ENCODE data around the gene RILPL1. TPM values are rescaled to one million over a fixed set of nuclear protein-coding genes. Genes with fewer than 3 reads are reported as not detected.
A peak's percentile ranks its signal among the peaks of the same experiment; 100 is the strongest.

The RILPL1 gene
- total and polyA plus RNA-seq, 7 donors = 1.4 to 30.5 (median 12.1) TPM

GRCh38 chr12:123478069-123478468 lies 55.5 kb downstream of the RILPL1 start:
- Histone ChIP-seq H3K27me3 (no peaks in the 10 kb centered on the region), H3K9me3 (no peaks in the 10 kb centered on the region), H3K4me1 (no peaks in the 10 kb centered on the region), H3K27ac (peak overlapping the region in 1 of 4 donors; percentile 28), H3K36me3 (peaks cover 0 to 50% (median 10%) of the 10 kb centered on the region in 4 donors), H3K4me3 (no peak overlapping the region)
- DNase-seq = no peak
- intact Hi-C loops (cut with DNase I) = no loop called here
- WGBS, 2 donors = 91 to 93% methylated on average over 11 of the region's 11 CpGs
- no peak for TF ChIP-seq POLR2AphosphoS5 (IDR thresholded peaks at IDR 0.05)
- TF ChIP-seq, protein P1, sequence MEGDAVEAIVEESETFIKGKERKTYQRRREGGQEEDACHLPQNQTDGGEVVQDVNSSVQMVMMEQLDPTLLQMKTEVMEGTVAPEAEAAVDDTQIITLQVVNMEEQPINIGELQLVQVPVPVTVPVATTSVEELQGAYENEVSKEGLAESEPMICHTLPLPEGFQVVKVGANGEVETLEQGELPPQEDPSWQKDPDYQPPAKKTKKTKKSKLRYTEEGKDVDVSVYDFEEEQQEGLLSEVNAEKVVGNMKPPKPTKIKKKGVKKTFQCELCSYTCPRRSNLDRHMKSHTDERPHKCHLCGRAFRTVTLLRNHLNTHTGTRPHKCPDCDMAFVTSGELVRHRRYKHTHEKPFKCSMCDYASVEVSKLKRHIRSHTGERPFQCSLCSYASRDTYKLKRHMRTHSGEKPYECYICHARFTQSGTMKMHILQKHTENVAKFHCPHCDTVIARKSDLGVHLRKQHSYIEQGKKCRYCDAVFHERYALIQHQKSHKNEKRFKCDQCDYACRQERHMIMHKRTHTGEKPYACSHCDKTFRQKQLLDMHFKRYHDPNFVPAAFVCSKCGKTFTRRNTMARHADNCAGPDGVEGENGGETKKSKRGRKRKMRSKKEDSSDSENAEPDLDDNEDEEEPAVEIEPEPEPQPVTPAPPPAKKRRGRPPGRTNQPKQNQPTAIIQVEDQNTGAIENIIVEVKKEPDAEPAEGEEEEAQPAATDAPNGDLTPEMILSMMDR (IDR thresholded peaks at IDR 0.05) = no peak
- no peak for TF ChIP-seq EP300 (IDR thresholded peaks at IDR 0.05)
- no peak for TF ChIP-seq POLR2A (IDR thresholded peaks at IDR 0.05)

GRCh38 chr12:123475246-123475703 lies 58.2 kb downstream of the RILPL1 start:
- Histone ChIP-seq H3K4me1 (no peaks in the 10 kb centered on the region), H3K27me3 (no peaks in the 10 kb centered on the region), H3K9me3 (no peaks in the 10 kb centered on the region), H3K27ac (peak overlapping the region in 1 of 4 donors; percentile 39), H3K36me3 (peaks cover 5 to 72% (median 27%) of the 10 kb centered on the region in 4 donors), H3K4me3 (no peak overlapping the region)
- 86 to 94% methylated on average over 15 of the region's 15 CpGs for WGBS, 2 donors
- TF ChIP-seq EP300 (IDR thresholded peaks at IDR 0.05) (no peak), POLR2AphosphoS5 (IDR thresholded peaks at IDR 0.05) (no peak), POLR2A (IDR thresholded peaks at IDR 0.05) (no peak)
- intact Hi-C loops (cut with DNase I) = no loop called here
- DNase-seq = no peak

- H3K9me3 ChIP-seq = no peaks in the 10 kb centered on the region
- intact Hi-C loops (cut with DNase I) = no loop called here
- H3K4me3 ChIP-seq = no peak overlapping the region
- H3K36me3 ChIP-seq = peaks cover 5 to 76% (median 27%) of the 10 kb centered on the region in 4 donors
- H3K27me3 ChIP-seq = no peaks in the 10 kb centered on the region
- peak overlapping the region in 1 of 4 donors; percentile 39 for H3K27ac ChIP-seq
- H3K4me1 ChIP-seq = no peaks in the 10 kb centered on the region
- no peak for DNase-seq
- TF ChIP-seq, protein P1 (IDR thresholded peaks at IDR 0.05) = no peak
- no peak for TF ChIP-seq POLR2A (IDR thresholded peaks at IDR 0.05)
- TF ChIP-seq POLR2AphosphoS5 (IDR thresholded peaks at IDR 0.05) = no peak
- 84 to 90% methylated on average over 13 of the region's 13 CpGs for WGBS, 2 donors
Observed at GRCh38 chr12:123474485-123475245, 58.9 kb downstream of the RILPL1 start.

DNA sequence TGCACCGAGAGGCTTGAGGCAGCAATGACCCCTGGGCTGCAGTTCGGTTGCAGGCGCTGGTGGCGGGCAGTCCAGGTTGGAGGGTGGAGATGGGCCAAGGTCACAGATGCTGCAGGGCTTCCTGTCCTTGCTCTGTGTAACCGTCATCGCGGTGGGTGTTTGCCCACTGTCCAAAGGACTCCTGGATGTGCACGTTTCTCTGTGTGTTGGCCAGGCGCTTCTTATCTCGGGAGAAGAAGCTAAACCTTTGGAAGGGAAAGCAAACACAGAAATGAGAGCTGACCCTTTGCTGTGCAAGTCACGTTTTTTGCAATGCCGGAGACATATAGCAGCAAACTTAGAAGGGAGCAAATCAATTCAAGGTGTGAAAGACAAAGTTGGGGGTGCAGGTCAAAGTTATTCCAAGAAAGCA lies 61.1 kb downstream of the RILPL1 start:
- DNase-seq = no peak
- 92 to 93% methylated on average over 12 of the region's 12 CpGs for WGBS, 2 donors
- no peak overlapping the region for H3K4me3 ChIP-seq
- H3K4me1 ChIP-seq = no peaks in the 10 kb centered on the region
- peaks cover 5 to 72% (median 24%) of the 10 kb centered on the region in 4 donors for H3K36me3 ChIP-seq
- no peak overlapping the region for H3K27ac ChIP-seq
- no peaks in the 10 kb centered on the region for H3K27me3 ChIP-seq
- intact Hi-C loops (cut with DNase I) = no loop called here
- TF ChIP-seq, protein P1 (IDR thresholded peaks at IDR 0.05) = no peak
- TF ChIP-seq EP300 (IDR thresholded peaks at IDR 0.05) (no peak), POLR2A (IDR thresholded peaks at IDR 0.05) (no peak), POLR2AphosphoS5 (IDR thresholded peaks at IDR 0.05) (no peak)
- no peaks in the 10 kb centered on the region for H3K9me3 ChIP-seq

DNA sequence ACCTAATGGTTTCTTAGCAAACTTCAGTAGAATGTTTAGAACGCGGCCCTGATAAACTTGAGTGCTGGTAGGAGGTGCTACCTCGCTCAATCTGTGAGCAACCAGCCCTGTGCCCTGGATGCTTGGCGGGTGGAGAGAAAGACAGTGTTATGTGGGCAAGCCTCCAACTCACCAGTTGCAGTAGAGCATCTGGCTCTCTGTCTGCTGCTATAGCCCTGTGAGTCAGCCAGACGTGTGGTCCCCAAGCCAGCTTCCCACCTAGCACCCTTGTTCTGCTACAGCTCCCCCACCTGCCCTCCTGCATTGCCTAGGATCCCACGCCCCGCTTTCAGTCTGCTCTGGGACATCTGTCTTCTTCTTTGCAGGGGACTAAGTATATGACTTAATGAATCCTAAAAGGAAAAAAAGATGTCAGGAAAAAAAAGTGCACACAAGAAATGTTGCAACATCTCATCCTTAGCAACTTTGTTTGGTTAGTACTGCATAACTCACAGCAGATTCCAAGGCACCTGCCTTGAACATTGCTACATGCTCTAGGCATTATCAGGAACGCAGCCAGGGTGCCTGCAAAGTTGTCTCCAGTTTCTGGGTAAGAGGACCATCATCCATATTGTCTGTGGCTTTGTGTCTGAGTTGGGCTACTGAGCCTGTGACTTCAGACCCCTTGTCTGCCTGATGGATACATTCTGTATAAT lies 62.0 kb downstream of the RILPL1 start:
- DNase-seq = no peak
- no peaks in the 10 kb centered on the region for H3K9me3 ChIP-seq
- no peak overlapping the region for H3K4me3 ChIP-seq
- 85 to 89% methylated on average over 8 of the region's 8 CpGs for WGBS, 2 donors
- H3K4me1 ChIP-seq = peaks cover 0 to 5% (median 0%) of the 10 kb centered on the region in 4 donors
- H3K27me3 ChIP-seq = no peaks in the 10 kb centered on the region
- intact Hi-C loops (cut with DNase I) = no loop called here
- peaks cover 5 to 63% (median 24%) of the 10 kb centered on the region in 4 donors for H3K36me3 ChIP-seq
- peak overlapping the region in 1 of 4 donors; percentile 0 for H3K27ac ChIP-seq
- TF ChIP-seq POLR2A (IDR thresholded peaks at IDR 0.05) (no peak), POLR2AphosphoS5 (IDR thresholded peaks at IDR 0.05) (no peak), EP300 (IDR thresholded peaks at IDR 0.05) (no peak)
- TF ChIP-seq, protein P1 (IDR thresholded peaks at IDR 0.05) = no peak

Measured in sigmoid colon (tissue), 7 donors.